GM18505 (cell line): Measurements from ENCODE around the gene ZNF768.

Source experiments
- ATAC-seq: cut with Tn5 transposase; IDR thresholded peaks from one replicate; pipeline ENCODE4 v1.9.1; 2021; ENCODE audit not compliant: unreplicated experiment
- POLR2A ChIP-seq: IDR thresholded peaks from 4 replicates; pipeline ENCODE4 v1.6.1; 2011; ENCODE audit warnings: borderline replicate concordance; ENCODE audit not compliant: insufficient read depth, insufficient read length; ENCODE audit errors: extremely low read depth

The ZNF768 gene

DNA sequence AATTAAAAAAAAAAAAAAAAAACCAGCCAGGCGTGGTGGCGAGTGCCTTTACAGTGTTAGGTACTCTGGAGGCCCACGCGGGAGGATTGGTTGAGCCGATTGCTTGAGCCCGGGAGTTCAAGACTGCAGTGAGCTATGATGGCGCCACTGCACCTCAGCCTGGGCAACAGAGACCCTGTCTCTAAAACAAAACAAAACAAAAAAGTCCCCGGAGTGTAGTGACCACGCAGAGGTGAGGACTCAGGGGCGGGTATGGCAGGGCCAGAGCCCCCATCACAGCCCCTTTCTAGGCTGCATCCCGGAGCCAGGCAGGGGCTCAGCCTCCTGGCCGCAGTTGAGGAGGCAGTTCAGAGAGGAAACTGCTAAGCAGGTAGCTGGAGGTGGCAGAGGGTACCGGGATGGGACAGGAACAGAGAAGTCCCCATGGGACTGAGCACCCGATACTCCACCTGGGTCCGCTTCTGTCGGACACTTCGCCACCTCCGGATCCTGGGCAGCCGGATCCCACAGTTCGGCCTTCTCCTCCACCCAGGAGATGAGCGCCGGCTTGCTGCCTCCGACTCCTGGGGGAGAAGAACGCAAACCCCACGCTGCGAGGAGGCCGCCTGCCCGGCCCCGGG, 7.5 kb upstream of the ZNF768 start:
- TF ChIP-seq POLR2A = no peak

DNA sequence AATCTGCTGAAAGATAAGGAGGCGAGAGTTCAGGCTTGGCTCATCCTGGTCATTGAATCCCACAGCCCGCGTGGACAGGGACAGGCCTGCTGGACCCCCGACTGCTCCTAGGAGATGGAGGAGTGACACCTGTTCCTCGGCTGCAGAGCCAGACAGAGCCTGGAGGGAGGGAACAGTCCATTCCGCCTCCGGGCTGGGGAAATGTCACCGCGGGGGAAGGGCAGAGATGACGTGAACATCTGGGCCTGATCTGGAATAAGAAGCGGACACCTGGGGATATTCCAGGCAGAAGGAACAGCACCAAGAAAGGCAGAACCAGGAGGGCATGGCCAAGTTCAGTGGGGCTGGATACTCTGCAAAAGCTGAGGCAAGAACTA, 6.8 kb upstream of the ZNF768 start:
- no peak for TF ChIP-seq POLR2A
- no peak for ATAC-seq

More for the DNA sequence above, 7.5 kb upstream of the ZNF768 start:
- peak; percentile 7 for ATAC-seq

DNA sequence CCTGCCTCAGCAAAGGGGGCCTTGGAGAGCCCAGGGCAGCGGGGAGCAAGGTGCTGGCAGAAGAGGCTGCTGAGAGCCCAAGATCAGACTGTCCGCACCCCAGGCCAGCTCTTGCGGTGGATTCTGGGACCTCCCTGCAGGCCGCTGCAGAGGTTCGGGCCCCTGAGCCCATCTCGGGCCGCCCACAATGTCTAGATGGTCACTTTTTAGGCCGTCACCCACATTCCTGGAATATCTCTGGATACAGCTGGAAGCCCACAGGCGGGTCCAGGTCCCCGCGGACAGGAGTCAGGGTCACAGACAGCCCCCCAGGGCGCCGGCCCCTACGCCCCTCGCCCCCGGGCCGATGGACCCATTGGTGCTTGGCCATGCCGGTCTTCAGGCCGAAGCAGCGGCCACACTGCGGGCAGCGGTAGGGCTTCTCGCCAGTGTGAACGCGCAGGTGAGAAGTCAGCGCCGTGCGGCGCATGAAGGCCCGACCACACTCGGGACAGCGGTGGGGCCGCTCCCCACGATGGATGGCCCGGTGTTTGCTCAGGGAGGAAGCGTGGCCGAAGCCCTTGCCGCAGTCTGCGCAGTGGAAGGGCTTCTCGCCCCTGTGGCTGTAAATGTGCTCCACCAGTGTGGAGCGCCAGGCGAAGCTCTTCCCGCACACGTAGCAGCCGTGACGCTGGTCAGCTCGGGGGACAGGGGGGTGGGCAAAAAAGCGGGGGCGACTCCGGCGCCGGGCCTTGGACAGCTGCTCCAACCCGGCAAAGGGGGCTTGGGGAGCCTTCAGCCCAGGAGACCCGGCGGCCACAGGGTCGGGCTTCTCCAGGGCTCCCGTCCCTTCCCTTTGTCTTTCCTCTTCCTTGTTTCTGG, 6.1 kb upstream of the ZNF768 start:
- no peak for ATAC-seq
- no peak for TF ChIP-seq POLR2A

DNA sequence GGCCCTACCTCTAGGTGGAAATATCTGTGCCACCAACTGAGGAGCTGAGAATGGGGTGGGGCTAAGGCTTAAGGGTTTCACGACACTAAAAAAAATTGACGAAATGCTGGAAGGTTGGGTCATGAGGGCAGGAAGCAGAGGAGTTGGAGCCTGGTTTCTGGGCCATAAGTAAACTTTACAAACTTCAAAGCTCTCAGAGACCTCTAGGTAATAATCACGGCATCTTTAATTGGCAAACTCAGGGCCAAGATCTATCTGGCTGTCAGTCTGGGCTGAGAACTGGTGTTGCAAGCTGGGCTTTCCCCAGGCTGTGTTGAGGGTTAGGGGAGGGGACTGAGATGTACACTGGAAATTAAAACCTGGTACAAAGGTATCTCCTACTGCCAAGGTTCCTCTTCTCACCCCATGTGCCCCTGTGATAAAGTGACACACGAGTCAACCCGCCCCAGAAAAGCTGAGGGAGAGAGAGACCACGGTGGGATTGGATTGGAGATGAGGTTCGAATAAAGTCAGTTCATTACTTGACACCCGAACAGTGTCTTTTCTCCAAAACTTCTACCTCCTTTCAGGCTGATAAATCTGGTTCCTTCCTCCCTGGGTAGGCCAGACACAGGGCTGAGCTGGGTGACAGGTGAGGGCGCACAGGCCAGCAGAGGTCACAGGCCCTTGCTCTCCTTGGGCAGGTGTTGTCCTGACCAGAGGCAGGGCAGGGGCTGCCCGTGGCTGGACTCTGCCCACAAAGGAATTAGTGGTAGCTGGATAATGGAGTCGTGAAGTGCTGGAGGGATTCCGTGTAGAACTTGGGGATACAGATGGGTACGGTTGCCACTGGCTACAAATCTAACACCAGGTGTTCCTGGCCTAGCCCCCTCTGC, 4.0 kb upstream of the ZNF768 start:
- TF ChIP-seq POLR2A = no peak
- ATAC-seq = no peak

DNA sequence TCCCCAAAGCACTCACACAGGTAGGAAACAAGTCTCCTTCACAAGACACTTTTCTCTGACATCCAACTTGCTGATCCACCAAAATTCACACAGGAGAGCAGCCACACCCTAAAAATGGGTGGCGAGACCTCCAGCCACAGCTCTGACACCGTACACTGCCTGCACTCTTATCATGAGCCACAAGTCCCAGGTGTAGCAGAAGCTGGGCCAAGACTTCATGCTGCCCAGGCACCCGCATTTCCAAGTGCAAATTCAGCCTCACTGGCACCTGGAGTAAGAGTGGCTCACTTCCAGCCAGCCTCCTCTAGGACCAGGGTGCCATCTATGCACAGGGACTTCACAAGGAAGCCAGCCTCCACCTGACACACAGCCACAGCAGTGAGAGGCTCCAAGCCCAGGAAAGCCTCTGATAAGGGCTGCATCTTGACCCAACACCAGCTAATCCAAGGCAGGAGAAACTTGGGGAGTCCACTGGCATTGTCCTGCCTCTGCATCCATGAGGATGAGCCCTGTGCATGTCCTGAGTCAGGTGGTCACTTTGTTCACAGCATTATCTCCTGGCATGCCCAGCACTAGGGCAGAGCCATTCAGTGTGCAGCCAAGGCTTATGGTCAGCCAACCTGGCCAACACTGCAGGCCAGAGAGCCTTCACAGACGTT, 2.6 kb upstream of the ZNF768 start:
- no peak for TF ChIP-seq POLR2A
- no peak for ATAC-seq

DNA sequence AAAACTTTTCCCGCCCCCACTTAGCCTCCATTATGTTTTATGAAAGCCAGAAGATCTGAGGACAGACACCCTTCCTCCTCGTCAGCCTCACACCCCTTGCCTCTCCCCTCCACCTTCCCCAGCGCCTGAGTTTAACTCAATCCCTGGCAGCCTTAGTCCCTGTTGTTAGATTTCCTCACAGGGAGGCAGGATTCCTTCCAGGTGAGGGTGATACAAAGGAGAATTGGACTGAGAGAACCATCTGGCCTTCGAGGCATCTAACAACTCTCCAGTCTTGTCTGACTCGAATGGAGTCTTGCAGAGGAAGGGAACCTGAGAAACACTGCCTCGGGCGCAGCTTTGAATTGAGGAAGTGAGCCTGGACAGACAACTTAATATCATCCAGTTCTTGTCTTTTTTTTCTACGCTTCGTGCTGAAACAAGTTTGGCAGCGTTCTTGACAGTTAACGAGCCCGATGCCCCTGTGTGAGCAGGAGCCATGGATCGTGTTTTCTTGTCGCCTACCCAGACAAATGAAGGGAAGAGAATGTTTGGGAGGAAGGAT, 1.3 kb upstream of the ZNF768 start:
- TF ChIP-seq POLR2A = no peak
- ATAC-seq = no peak

DNA sequence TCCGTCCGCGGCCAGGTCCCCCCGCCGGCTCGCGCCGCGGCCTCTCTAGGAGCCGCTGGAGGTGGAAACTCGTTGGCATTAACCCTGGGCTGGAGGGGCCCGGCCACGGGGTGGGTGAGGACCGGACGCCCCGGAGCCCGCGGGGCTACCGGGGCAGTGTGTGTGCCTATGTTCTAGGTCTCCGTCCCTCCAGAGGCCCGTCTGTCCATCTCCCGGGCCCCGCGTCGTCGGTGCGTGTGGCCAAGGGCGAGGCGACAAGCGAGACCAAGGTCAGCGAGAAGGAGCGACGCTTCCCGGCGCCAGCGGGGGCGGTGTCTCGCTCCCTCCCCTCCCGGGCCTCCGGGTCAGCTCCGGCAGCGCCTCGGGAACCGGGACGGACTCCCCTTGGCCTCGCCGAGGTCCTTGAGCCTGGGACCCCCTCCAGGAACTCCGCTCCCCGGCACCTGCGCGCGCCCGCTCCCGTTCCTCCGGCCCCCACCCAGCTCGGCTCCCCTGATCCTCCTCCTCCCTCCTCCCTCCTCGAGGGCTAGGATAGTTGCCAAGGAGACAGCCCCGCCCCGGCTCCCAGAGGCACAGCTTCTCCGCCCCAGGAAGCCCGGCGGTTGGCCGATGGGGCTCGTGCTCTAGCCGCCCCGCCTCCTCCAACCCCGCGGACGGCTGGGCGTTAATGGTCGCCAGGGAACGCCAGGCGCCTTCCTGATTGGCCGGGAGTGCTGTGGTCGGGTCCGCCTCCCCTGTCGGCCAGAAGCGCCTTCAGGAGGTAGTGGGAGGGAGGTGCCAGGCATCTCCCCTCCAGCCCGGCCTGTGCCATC, 663 bp upstream of the ZNF768 start:
- TF ChIP-seq POLR2A = peak; percentile 61
- peak; percentile 61 for ATAC-seq

DNA sequence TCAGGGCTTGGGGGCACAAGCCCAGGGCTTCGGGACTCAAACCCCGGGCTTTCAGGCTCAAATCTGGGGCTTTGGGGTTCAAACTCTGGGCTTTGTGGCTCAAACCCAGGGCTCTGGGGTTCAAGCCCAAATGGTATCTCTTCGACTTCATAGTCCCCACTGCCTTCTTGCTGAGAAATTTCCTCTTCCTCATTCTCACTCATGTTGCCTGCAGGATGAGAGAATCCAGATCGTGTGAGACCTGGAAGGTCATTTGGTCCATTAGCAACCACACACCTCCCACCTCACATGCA, 576 bp downstream of the ZNF768 start:
- no peak for ATAC-seq
- TF ChIP-seq POLR2A = no peak

DNA sequence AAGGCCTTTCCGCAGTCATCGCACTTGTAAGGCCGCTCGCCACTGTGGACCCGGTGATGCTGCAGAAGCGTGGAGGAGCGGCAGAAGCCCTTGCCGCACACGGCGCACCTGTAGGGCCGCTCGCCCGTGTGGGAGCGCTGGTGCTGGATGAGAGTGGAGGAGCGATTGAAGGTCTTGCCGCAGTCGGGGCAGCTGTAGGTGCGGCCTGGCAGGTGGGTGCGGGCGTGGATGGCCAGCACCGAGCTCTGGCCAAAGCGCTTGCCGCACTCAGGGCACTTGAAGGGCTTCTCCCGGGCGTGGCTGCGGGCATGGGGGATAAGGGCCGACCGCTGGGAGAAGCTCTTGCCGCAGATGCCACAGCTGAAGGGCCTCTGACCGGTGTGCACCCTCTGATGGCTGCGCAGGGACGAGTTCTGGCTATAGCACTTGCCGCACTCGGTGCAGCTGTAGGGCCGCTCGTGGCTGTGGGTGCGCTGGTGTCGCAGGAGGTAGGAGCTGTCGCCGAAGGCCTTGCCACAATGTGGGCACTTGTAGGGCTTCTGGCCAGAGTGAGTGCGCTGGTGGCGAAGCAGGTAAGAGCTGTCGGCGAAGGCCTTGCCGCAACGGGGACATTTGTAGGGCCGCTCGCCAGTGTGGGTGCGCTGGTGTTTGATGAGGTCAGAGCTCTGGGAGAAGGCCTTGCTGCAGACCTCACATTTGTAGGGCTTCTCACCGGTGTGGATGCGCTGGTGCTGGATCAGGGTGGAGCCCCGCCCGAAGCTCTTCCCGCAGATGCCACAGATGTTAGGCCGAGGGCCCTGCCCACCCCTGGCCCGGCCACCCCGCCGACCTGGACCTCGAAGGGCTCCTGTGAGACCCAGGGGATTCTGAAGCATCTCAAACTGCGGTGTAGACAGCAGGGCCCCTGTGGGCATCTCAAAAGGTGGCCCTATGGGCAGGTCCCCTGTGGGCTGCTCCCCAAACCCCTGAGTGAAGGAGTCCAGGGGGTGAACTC, 1.5 kb downstream of the ZNF768 start:
- TF ChIP-seq POLR2A = no peak
- no peak for ATAC-seq

DNA sequence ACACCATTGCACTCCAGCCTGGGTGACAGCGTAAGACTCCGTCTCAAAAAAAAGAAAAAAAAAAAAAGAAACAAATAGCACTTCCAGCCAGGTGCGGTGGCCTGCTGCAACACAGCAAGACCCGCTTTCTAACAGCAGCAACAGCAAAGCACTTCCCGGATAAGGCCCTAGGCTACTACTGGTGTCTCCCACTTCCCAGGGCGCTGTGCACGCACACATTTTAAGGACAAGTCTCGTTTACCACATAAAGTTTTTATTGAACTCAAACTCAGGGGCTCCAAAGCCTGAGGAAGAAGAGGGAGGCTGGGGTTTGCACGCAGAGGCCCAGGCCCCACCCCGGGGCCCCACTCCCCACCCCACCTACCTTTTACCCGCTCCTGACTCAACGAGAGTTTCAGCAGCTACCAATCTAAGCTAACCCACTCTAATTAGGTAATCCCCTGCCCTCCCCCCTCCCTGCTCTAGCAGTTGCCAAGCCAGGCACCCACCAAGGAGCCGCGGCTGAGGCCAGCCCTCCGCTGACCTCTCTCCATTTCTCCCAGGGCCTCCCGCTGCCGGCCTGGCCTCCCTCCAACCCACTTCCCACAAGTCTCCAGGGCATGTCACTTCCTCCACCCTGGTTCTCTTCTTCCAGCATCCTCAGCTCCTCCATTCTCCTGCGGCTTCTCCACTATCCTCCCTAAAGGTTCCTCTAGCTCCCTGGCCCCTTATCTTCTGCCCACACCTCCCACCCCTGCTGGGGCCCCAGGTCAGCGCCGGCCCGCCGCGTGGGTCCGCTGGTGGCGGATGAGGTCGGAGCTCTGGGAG, 2.4 kb downstream of the ZNF768 start:
- ATAC-seq = no peak
- TF ChIP-seq POLR2A = no peak
